B cell (primary cell): Measurements from ENCODE around the gene PGAM2. TPM values are rescaled to one million over a fixed set of nuclear protein-coding genes. Genes with fewer than 3 reads are reported as not detected.

Experiments used
- ATAC-seq: fragments of 200-7000 bp; cut with Tn5 transposase; one replicate; pipeline ENCODE4 v1.10.0; 2021; ENCODE audit warnings: low read depth, mild to moderate bottlenecking, moderate number of reproducible peaks, moderate library complexity
- CTCF ChIA-PET: fragments of 350-600 bp; sonication (Branson Sonifier 250); formaldehyde crosslinking; loops from one replicate; lab custom pipeline; 2021; ENCODE audit warnings: antibody characterized with exemption, inconsistent platforms; lab: Charles Lee
- POLR2A ChIA-PET: fragments of 350-600 bp; sonication (Branson Sonifier 250); formaldehyde crosslinking; loops from one replicate; lab custom pipeline; 2021; ENCODE audit warnings: antibody characterized with exemption; lab: Charles Lee
- DNase-seq: peaks from one replicate; pipeline ENCODE4 v3.0.0; 2013
- H2AFZ ChIP-seq: 2 replicates; pipeline ENCODE4 v1.6.1; 2012; ENCODE audit warnings: mild to moderate bottlenecking, low read depth, low read length; ENCODE audit not compliant: insufficient read depth, poor library complexity, severe bottlenecking
- H3K27ac ChIP-seq, 2 donors: 1 replicate in 1 of 2; 2 replicates in 1 of 2; pipeline ENCODE4 v1.5.1; 2012 to 2013; ENCODE audit warnings: low read length in 2 of 2, mild to moderate bottlenecking in 2 of 2, moderate library complexity in 1 of 2
- H3K27me3 ChIP-seq, 4 experiments: fragments of 200-600 bp in 1 of 4; sonication (generic) in 1 of 4; replicated peaks in 1 of 4; 1 replicate in 2 of 4; 2 replicates in 2 of 4; pipeline versions ENCODE4 v1.6.1 to v1.7.0; 2013 to 2016; ENCODE audit warnings: low read length in 3 of 4, mild to moderate bottlenecking in 2 of 4, mixed read lengths in 1 of 4, moderate library complexity in 1 of 4; ENCODE audit not compliant: insufficient read depth in 4 of 4, control insufficient read depth in 3 of 4; ENCODE audit errors: control extremely low read depth in 1 of 4
- H3K36me3 ChIP-seq, 2 experiments: replicated peaks in 1 of 2; 1 replicate in 1 of 2; 2 replicates in 1 of 2; pipeline versions ENCODE4 v1.6.1 to v1.7.1; 2013; ENCODE audit warnings: low read length in 1 of 2; ENCODE audit not compliant: insufficient read depth in 2 of 2, control insufficient read depth in 1 of 2; ENCODE audit errors: control extremely low read depth in 1 of 2, extremely low read depth in 1 of 2
- H3K4me1 ChIP-seq, 2 donors: fragments of 200-600 bp in 1 of 2; sonication (generic) in 1 of 2; 1 replicate in 1 of 2; 2 replicates in 1 of 2; pipeline versions ENCODE4 v1.5.1 to v1.6.1; 2013 to 2017; ENCODE audit warnings: low read length in 2 of 2; ENCODE audit not compliant: control insufficient read depth in 2 of 2, insufficient read depth in 2 of 2
- H3K4me2 ChIP-seq: replicated peaks from 2 replicates; pipeline ENCODE3; 2012; ENCODE audit warnings: mild to moderate bottlenecking, low read depth, low read length; ENCODE audit not compliant: poor library complexity, severe bottlenecking
- H3K4me3 ChIP-seq, 5 experiments: fragments of 200-600 bp in 1 of 5; sonication (generic) in 1 of 5; 1 replicate in 3 of 5; 2 replicates in 2 of 5; pipeline versions ENCODE4 v1.5.1 to v1.7.0; 2011 to 2016; ENCODE audit warnings: low read length in 4 of 5, mild to moderate bottlenecking in 4 of 5, low read depth in 2 of 5, control low read depth in 1 of 5, moderate library complexity in 1 of 5; ENCODE audit not compliant: insufficient read depth in 1 of 5; ENCODE audit errors: control extremely low read depth in 1 of 5, extremely low read depth in 1 of 5
- H3K79me2 ChIP-seq: fragments of 200-600 bp; sonication (generic); one replicate; pipeline ENCODE4 v1.6.0; 2016; ENCODE audit warnings: low read length; ENCODE audit not compliant: control insufficient read depth, insufficient read depth
- H3K9ac ChIP-seq: fragments of 200-600 bp; sonication (generic); 2 replicates; pipeline ENCODE4 v1.6.1; 2017; ENCODE audit warnings: mild to moderate bottlenecking, low read length, moderate library complexity
- H3K9me3 ChIP-seq, 3 donors: one replicate each; pipeline versions ENCODE4 v1.6.1 to v1.7.1; 2013; ENCODE audit warnings: low read length in 2 of 3; ENCODE audit not compliant: control insufficient read depth in 2 of 3, insufficient read depth in 1 of 3; ENCODE audit errors: control extremely low read depth in 1 of 3
- H4K20me1 ChIP-seq: 2 replicates; pipeline ENCODE4 v1.6.0; 2012; ENCODE audit warnings: mild to moderate bottlenecking, low read length; ENCODE audit not compliant: insufficient read depth, control insufficient read depth, poor library complexity, severe bottlenecking
- H3K27ac Mint-ChIP-seq: one replicate; pipeline ENCODE4 v1.8.0; 2021; ENCODE audit warnings: mixed read lengths
- H3K27me3 Mint-ChIP-seq: one replicate; pipeline ENCODE4 v1.8.0; 2021; ENCODE audit warnings: mixed read lengths
- H3K4me1 Mint-ChIP-seq: one replicate; pipeline ENCODE4 v1.8.0; 2021; ENCODE audit warnings: mixed read lengths
- H3K4me3 Mint-ChIP-seq: one replicate; pipeline ENCODE4 v1.8.0; 2021; ENCODE audit warnings: mixed read lengths
- H3K9me3 Mint-ChIP-seq: one replicate; pipeline ENCODE4 v1.8.0; 2022; ENCODE audit warnings: mixed read lengths; ENCODE audit not compliant: insufficient read depth
- CTCF ChIP-seq: fragments of 200-600 bp; IDR thresholded peaks from one replicate; pipeline ENCODE4 v1.8.0; 2022; ENCODE audit warnings: antibody characterized with exemption, mild to moderate bottlenecking
- EZH2 ChIP-seq: IDR thresholded peaks from 2 replicates; pipeline ENCODE4 v1.6.1; 2012; ENCODE audit warnings: borderline replicate concordance, low read depth, mild to moderate bottlenecking, moderate library complexity, low read length; ENCODE audit not compliant: insufficient read depth, poor library complexity, severe bottlenecking
- WGBS: methylation state at CpG from one replicate; pipeline ENCODE4 v1.1.5; 2013; ENCODE audit warnings: missing lambda C conversion rate; ENCODE audit not compliant: insufficient coverage; 5-methylcytosine and 5-hydroxymethylcytosine counted together
- intact Hi-C: fragments of 100-400 bp; cut with micrococcal nuclease; formaldehyde crosslinking; loops from one replicate; pipeline ENCODE4 v1.10.0; 2022
- polyA plus RNA-seq: library from polyadenylated mRNA; depleted of rRNA; stranded (reverse); fragments of >200 nt; gene quantifications from 2 replicates; pipeline ENCODE4 v1.2.3, GENCODE V29; 2012
- total RNA-seq, 2 donors: library from RNA; stranded (reverse); fragments of 120-200 nt in 1 of 2; gene quantifications; 1 replicate in 1 of 2; 2 replicates in 1 of 2; pipeline versions ENCODE4 v1.2.3 to v1.2.4, GENCODE V29; 2013 to 2022

PGAM2 gene
- total and polyA plus RNA-seq, 2 donors (not counting 1 experiment from before 2014, with no cell fraction given) = 0.69 to 3.2 TPM

DNA sequence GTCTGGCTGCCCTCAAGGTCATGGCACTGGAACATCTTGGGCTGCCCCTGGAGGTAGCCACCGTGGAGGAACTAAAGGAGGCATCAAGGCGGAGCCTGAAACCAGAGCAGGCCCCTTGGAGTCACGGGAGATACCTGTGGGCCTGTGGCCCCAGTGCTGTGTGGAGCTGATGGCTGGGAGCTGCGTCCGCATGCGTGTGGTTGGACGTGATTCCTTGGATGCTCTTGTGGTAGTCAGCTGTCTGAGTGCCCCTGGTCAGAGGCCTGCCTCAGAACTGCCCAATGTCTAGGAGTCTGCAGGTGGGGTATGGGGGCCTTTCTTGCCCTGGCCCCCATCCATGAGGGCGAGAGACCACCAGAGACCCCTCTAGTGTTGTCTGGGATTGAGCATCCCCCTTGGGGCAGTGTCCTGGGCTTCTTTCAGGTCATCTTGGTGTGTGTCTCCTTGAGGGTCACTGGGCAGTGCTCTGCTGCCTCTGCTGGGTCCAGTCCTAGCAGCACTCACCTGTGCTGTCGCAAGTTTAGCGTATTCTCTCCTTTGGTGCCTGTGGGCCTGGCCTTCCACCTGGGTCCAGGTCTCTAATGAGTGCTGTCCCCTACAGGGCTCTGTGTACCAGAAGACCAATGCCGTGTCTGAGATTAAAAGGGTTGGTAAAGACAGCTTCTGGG, 8.1 kb downstream of the PGAM2 start:
- Mint-ChIP-seq H3K9me3 (no peaks in the 10 kb centered on the region), H3K27ac (peak overlapping the region; percentile 100), H3K4me1 (peaks cover 78% of the 10 kb centered on the region), H3K27me3 (no peaks in the 10 kb centered on the region), H3K4me3 (peak overlapping the region; percentile 56)
- H3K27ac ChIP-seq = peak overlapping the region; percentile 93 to 99
- H2AFZ ChIP-seq = no peak overlapping the region
- ChIA-PET CTCF (interaction anchor here (2.1 to 3.0 kb wide), 2 partner anchors 10 to 15 kb away, joined by 5 to 17 read pairs; no protein-coding TSS in a partner anchor), POLR2A (no interaction called here)
- no peaks in the 10 kb centered on the region for H3K27me3 ChIP-seq
- no peak overlapping the region for H3K4me3 ChIP-seq
- peaks cover 0 to 4% (median 0%) of the 10 kb centered on the region in 3 donors for H3K9me3 ChIP-seq
- H3K36me3 ChIP-seq = peaks cover 0 to 90% of the 10 kb centered on the region in 2 experiments
- ATAC-seq (no peak), DNase-seq (no peak)
- H3K9ac ChIP-seq = no peak overlapping the region
- peaks cover 73 to 83% of the 10 kb centered on the region in 2 donors for H3K4me1 ChIP-seq
- TF ChIP-seq EZH2 = no peak
- TF ChIP-seq CTCF = no peak
- WGBS = 93% methylated on average over 11 of the region's 11 CpGs
- peak overlapping the region; percentile 64 for H3K4me2 ChIP-seq
- peaks cover 80% of the 10 kb centered on the region for H3K79me2 ChIP-seq
- peaks cover 19% of the 10 kb centered on the region for H4K20me1 ChIP-seq
- intact Hi-C loops = no loop called here

GRCh38 chr7:44056681-44057080, 8.7 kb downstream of the PGAM2 start:
- POLR2A ChIA-PET = no interaction called here
- intact Hi-C loops = no loop called here
- Histone ChIP-seq H3K4me2 (peak overlapping the region; percentile 64), H3K36me3 (peaks cover 0 to 89% of the 10 kb centered on the region in 2 experiments), H3K4me3 (no peak overlapping the region), H3K9me3 (peaks cover 0 to 4% (median 0%) of the 10 kb centered on the region in 3 donors), H3K27me3 (no peaks in the 10 kb centered on the region), H3K9ac (no peak overlapping the region), H4K20me1 (peaks cover 22% of the 10 kb centered on the region), H2AFZ (no peak overlapping the region), H3K27ac (peak overlapping the region in 1 of 2 donors; percentile 93), H3K79me2 (peaks cover 82% of the 10 kb centered on the region), H3K4me1 (peaks cover 75 to 83% of the 10 kb centered on the region in 2 donors)
- 92% methylated on average over 7 of the region's 7 CpGs for WGBS
- ATAC-seq (no peak), DNase-seq (no peak)
- Mint-ChIP-seq H3K27me3 (no peaks in the 10 kb centered on the region), H3K4me1 (peaks cover 82% of the 10 kb centered on the region), H3K9me3 (no peaks in the 10 kb centered on the region), H3K27ac (peak overlapping the region; percentile 100), H3K4me3 (no peak overlapping the region)
- TF ChIP-seq EZH2 (no peak), CTCF (no peak)
- CTCF ChIA-PET = interaction anchor here (3.0 kb wide), 1 partner anchor 10 kb away, joined by 17 read pairs; no protein-coding TSS in a partner anchor
